Thoracic aorta (tissue), 2 donors: ENCODE measurements around the gene UBE2L6. TPM values are rescaled to one million over a fixed set of nuclear protein-coding genes. Genes with fewer than 3 reads are reported as not detected.

Experiments
- ATAC-seq: fragments of 150-250 bp; one replicate; pipeline ENCODE4 v1.8.0; 2017; ENCODE audit warnings: low read depth; ENCODE audit not compliant: insufficient number of reproducible peaks, low FRiP score
- DNase-seq: peaks from one replicate; pipeline ENCODE4 v3.0.0-alpha.2; 2020; ENCODE audit warnings: low spot score
- H3K27ac ChIP-seq, 2 donors: fragments of 200-600 bp; sonication (generic); 1 replicate in 1 of 2; 2 replicates in 1 of 2; pipeline ENCODE4 v1.5.1; 2016; ENCODE audit warnings: mild to moderate bottlenecking in 2 of 2, moderate library complexity in 2 of 2
- H3K27me3 ChIP-seq: fragments of 200-600 bp; sonication (generic); replicated peaks from 2 replicates; pipeline ENCODE4 v1.6.0; 2016; ENCODE audit warnings: mild to moderate bottlenecking; ENCODE audit not compliant: insufficient read depth
- H3K36me3 ChIP-seq: fragments of 200-600 bp; sonication (generic); one replicate; pipeline ENCODE4 v1.5.1; 2016
- H3K4me1 ChIP-seq, 2 donors: fragments of 200-600 bp; sonication (generic); 1 replicate in 1 of 2; 2 replicates in 1 of 2; pipeline versions ENCODE4 v1.5.1 to v1.6.0; 2016; ENCODE audit warnings: low read depth in 2 of 2, mild to moderate bottlenecking in 1 of 2; ENCODE audit not compliant: control insufficient read depth in 1 of 2
- H3K4me3 ChIP-seq: fragments of 200-600 bp; sonication (generic); 2 replicates; pipeline ENCODE4 v1.5.1; 2016; ENCODE audit warnings: mild to moderate bottlenecking
- H3K9me3 ChIP-seq: fragments of 200-600 bp; sonication (generic); 2 replicates; pipeline ENCODE4 v1.5.1; 2016
- CTCF ChIP-seq: fragments of 200-600 bp; sonication (generic); IDR thresholded peaks from one replicate; pipeline ENCODE4 v1.5.1; 2019; ENCODE audit warnings: antibody characterized with exemption
- total RNA-seq, 2 donors: library from RNA; depleted of rRNA; stranded (reverse); fragments of >200 nt; gene quantifications; one replicate each; pipeline versions ENCODE4 v1.1.0 to v1.2.3, GENCODE V29; 2016

UBE2L6 gene
- total RNA-seq, 2 donors from 2014 or later = 22.6 to 45.8 TPM

- Histone ChIP-seq H3K27ac (peak overlapping the region; percentile 98 to 99), H3K9me3 (no peaks in the 10 kb centered on the region), H3K27me3 (no peaks in the 10 kb centered on the region), H3K4me3 (peak overlapping the region; percentile 88), H3K36me3 (peaks cover 15% of the 10 kb centered on the region), H3K4me1 (peaks cover 4 to 20% of the 10 kb centered on the region in 2 donors)
- ATAC-seq (peak; percentile 83), DNase-seq (peak; percentile 25)
- no peak for TF ChIP-seq CTCF
Observed at GRCh38 chr11:57597916-57598830, 30.7 kb upstream of the UBE2L6 start.

- Histone ChIP-seq H3K4me1 (peaks cover 4 to 20% of the 10 kb centered on the region in 2 donors), H3K36me3 (peaks cover 9% of the 10 kb centered on the region), H3K9me3 (no peaks in the 10 kb centered on the region), H3K27me3 (no peaks in the 10 kb centered on the region), H3K4me3 (peak within 1 kb of the TSS; percentile 88), H3K27ac (peak within 1 kb of the TSS; percentile 98 to 99)
- peak; percentile 58 for DNase-seq
- TF ChIP-seq CTCF = no peak
- peak; percentile 59 for ATAC-seq
Observed at GRCh38 chr11:57597461-57597915, 30.0 kb upstream of the UBE2L6 start, which contains the start of gene SERPING1. Gene SERPING1 (plus strand): TSS chr11:57597685. CDS start chr11:57598271, 586 bp downstream.

- Histone ChIP-seq H3K36me3 (peaks cover 3% of the 10 kb centered on the region), H3K4me3 (no peak overlapping the region), H3K27ac (peak overlapping the region; percentile 98 to 99), H3K4me1 (peaks cover 4 to 20% of the 10 kb centered on the region in 2 donors), H3K27me3 (no peaks in the 10 kb centered on the region), H3K9me3 (no peaks in the 10 kb centered on the region)
- TF ChIP-seq CTCF = no peak
- ATAC-seq = no peak
- DNase-seq = no peak
Observed at GRCh38 chr11:57596266-57596885, 28.9 kb upstream of the UBE2L6 start.

GRCh38 chr11:57588046-57588710 lies 20.7 kb upstream of the UBE2L6 start:
- DNase-seq (no peak), ATAC-seq (no peak)
- Histone ChIP-seq H3K36me3 (no peaks in the 10 kb centered on the region), H3K9me3 (no peaks in the 10 kb centered on the region), H3K27me3 (no peaks in the 10 kb centered on the region), H3K4me3 (no peak overlapping the region), H3K27ac (no peak overlapping the region), H3K4me1 (no peaks in the 10 kb centered on the region)
- no peak for TF ChIP-seq CTCF
